ENCODE measurements around the gene ARL6.

DNA sequence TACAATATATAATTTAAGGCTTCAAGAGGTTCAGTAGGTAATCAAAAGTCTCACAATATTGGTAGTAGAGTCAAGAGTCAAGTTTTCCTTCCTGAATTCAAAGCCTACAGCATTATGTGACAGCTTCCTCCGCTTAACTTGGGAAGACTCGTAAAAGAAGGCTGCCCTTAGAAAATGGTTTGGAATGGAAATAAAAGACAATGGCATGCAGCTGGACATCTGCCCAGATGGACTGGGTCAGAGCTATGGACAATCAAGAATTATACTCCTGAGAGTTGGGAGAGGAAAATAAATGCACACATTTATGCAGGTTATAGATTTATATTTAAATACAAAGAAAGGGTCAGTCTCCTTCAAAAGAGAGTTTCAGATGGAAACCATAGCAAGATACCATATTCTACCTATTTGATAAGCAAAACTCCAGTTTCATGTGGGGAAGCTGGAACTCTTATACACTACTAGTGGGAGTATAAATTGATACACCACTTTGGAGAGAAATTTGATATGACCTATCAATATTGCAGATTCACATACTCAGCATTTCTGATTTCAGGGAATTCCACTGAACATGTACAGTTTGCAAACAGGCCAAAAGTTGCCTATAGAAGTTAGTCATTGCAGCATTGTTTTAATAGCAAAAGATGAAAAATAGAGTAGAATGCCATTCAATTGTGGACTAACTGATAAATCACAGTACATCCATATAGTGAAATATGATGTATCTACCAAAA, 63.3 kb downstream of the ARL6 start:
- TF ChIP-seq, protein P1, sequence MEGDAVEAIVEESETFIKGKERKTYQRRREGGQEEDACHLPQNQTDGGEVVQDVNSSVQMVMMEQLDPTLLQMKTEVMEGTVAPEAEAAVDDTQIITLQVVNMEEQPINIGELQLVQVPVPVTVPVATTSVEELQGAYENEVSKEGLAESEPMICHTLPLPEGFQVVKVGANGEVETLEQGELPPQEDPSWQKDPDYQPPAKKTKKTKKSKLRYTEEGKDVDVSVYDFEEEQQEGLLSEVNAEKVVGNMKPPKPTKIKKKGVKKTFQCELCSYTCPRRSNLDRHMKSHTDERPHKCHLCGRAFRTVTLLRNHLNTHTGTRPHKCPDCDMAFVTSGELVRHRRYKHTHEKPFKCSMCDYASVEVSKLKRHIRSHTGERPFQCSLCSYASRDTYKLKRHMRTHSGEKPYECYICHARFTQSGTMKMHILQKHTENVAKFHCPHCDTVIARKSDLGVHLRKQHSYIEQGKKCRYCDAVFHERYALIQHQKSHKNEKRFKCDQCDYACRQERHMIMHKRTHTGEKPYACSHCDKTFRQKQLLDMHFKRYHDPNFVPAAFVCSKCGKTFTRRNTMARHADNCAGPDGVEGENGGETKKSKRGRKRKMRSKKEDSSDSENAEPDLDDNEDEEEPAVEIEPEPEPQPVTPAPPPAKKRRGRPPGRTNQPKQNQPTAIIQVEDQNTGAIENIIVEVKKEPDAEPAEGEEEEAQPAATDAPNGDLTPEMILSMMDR (IDR thresholded peaks at IDR 0.05), result no peak
- no peak for TF ChIP-seq POLR2AphosphoS5 (IDR thresholded peaks at IDR 0.05; ENCODE audit: insufficient read depth in 1 of 2, low read depth in 1 of 2)

Measured in vagina (tissue), 2 donors.